ENCODE data around the gene ZNF3.

ZNF3 gene

DNA sequence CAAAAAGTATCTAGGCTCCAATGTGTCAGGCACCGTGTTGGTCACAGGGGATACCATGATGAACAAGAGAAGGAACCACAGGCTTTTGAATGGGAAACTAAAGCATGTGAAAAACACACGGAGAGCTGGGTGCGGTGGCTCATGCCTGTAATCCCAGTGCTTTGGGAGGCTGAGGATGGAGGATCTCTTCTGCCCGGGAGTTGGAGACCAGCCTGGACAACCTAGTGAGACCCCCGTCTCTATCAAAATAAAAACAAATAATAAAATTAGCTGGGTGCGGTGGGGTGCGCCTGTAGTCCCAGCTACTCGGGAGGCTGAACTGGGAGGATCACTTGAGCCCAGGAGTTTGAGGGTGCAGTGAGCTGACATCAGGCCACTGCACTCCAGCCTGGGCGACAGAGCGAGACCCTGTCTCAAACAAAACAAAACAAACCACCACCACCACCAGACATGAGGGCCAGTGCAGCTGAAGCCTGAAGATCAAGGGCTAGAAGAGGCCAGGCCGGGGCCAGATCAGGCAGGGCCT, 6.6 kb upstream of the ZNF3 start:
- DNase-seq: no peak

DNA sequence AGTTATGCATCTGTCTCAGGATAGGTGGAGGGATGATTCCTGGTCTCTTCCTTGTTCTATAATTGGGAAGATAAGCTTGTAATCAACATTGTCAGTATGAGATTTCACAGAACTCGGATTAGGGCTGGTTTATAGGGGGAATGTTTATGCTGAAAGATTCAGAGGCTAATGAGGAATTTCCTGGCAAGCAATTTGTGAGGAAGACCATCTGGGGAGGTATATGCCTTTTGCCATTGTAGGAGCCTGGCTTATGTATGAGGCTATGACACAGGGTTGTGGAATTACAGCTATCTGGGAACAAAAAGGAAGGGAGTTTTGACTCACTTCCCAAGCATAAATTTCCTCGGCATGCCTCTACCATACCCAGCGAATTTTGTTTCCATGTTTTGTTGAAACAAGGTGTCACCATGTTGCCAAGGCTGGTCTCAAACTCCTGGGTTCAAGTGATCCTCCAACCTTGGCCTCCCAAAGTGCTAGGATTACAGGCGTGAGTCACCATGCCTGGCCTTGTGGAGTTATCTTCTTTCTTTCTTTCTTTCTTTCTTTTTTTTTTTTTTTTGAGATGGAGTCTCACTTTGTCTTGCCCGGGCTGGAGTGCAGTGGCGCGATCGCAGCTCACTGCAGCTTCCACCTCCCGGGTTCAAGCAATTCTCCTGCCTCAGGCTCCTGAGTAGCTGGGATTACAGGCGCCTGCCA, 5.7 kb upstream of the ZNF3 start:
- no peak for DNase-seq

DNA sequence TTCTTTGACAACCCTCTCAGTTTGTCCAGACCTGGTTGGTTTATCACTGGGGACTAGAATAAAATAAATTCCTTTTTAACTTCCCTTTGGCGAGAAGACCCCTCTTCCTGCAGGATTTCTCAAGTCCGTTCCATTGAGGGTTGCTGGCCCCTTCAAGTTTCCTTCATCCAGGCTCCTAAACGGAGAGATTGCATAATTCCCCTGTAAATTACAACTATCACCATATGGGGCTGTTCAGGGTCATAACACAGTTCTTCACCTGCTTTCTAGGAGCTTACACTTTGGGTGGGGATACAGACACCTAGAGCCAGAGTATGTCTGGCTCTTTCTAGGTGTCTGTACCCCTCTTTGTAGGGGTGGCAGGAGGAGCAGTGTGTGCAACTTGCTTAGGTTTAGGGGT, 4.0 kb upstream of the ZNF3 start:
- DNase-seq: no peak

DNA sequence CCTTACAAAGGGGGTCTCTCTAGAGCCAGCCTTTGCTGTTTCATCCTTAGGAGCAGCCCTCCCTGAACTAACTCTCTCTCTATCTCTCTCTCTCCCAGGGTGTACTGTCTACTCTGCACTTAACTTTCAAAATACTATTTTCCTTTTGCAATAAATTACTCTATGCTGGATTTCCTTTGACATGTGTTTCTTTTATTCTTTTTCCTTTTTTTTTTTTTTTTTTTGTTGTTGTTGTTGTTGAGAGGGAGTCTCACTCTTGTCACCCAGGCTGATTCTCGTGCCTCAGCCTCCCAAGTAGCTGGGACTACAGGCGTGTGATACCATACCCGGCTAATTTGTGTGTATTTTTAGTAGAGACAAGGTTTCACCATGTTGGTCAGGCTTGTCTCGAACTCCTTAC, 1.5 kb upstream of the ZNF3 start:
- no peak for DNase-seq

DNA sequence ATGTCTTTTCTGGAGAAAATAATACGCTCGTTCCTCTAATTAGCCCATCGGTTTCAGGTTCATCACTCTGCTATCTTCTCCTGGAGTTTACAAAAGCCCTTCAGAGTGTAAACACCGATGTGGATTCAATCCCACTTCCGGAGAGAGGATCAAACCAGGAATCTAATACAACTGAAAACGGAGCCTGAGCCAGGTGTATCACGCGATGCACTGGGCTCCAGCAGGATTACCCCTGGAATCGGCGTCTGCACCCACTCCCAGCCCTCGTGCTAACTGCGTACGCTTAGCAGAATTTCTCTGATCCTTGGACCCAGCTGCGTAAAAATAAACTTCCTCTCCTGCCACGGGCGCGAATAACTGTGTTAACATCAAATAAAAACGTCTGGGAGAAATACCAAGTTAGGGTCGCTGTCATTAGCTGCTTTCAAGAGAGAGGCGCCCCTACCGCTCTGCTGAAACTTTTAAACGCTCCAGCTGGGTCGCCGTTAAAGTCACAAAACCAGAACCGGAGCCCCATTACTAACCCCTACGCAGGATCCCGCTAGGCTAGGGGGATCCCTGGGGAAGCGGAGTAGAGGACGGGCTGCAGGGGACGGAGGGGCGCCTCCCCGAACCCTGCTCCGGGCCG, 502 bp downstream of the ZNF3 start:
- no peak for DNase-seq

DNA sequence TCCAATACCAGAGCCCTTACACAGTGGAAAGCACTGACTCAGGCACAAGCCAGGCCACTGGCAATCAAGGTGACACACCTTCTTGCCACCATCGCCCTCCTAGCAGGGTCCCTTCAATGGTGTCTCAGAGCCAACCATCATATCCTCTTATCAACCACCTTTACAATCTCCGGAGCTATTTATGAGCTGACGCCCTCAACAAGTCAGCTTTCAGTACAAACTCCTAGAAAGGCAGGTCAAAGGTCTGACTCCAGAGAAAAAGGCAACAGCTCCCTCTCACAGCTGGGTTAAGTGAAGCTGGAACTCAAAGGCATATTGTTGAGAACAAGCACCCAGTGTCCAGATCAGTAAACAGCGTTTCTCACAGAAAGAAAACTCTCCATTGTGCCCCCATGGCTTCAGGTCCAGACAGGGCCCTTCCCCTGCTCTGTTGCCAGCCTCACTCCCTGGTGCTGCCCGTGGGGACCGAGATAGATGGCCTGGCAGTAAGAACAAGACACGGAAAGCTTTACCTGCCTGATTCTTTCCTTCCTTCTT, 2.4 kb downstream of the ZNF3 start:
- no peak for DNase-seq

DNA sequence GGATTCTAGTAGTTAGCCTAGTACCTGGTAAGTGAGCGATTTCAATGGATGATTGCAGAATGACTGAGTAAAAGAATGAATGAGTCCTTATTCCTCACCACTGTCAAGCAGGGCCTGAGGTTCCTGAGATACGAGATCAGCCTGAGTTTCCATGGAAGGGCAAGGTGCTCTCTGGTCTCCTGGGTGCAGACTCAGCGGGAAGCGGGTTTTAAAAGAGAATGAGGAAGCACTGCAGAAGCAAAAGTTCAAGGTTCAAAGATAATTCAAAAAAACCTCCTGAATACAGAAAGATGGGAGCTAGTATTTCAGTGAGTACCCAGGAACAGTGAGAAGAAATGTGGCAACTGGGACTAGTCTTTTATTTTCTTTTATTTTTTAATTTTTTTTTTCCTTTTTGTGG, 4.3 kb downstream of the ZNF3 start:
- no peak for DNase-seq

DNA sequence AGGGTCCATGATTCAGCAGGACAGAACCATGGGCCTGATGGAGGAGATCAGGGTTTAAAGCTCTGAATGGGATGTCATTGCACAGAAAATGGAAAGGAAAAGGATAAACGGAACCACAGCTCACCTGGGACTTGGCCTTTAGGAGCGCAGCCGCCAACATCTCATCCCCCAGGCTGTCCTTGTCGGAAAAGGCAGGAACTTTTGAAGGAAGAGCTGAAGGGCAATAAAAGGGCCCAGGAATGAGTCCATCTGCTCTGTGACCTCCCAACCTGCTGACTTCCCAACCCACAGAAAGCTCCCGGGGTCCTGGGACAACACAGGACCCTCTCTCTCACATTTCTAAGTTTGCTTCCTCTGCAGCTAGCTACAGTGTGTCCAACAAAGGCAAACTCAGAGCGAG, 6.1 kb downstream of the ZNF3 start:
- no peak for DNase-seq

DNA sequence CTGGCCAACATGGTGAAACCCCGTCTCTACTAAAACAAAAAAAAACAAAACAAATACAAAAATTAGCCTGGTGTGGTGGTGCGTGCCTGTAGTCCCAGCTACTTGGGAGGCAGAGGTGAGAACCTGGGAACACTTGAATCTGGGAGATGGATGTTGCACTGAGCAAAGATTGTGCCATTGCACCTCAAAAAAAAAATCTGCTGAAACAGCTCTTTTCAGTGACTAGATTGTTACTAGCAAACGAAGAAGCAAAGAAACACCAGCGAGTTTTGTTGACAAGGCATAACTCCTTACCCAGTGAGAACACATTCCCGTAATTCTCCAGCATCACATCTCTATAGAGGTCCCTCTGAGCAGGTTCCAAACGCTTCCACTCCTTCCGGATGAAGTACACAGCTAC, 6.7 kb downstream of the ZNF3 start:
- DNase-seq: no peak

DNA sequence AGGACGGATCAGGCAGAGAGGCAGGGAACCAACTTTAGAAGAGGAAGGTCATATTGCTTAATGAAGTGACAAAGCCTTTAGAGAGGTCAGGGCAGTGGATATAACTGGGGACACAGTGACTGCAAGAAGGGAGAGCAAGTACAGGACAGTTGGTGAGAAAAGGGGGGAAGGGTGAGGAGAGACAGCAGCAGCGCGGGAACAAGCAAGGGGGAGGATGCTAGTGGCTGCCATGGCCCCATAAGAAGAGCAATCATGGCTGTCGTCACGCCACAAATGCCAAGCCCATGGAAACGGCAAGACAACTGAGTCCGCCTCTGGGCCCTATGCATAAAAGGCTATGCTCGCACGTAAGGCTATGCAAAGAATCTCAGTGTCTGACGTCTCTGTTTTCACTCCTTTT, 9.1 kb downstream of the ZNF3 start:
- DNase-seq: no peak

DNA sequence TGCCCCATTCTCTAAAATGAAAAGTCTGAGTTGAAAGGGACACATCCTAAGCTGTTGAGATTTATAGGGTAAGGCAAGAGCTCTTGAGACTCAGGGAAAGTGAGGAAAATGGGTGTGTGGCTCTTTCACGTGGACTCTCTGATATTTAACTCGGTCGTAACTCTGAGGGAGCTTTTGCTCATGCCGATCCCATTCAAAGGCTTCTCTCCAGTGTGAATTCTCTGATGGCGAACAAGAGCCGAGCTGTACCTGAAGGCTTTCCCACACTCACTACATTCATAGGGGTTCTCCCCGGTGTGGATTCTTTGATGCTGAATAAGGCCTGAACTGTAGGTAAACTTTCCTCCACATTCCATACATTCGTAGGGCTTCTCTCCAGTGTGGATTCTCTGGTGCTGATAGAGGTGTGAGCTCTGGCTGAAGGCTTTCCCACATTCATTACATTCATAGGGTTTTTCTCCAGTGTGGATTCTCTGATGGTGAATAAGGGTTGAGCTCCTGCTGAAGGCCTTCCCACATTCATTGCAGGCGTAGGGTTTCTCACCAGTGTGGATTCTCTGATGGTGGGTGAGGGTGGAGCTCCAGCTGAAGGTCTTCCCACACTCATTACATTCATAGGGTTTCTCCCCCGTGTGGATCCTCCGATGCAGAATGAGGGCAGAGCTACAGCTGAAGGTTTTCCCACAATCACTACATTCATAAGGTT, 10.4 kb downstream of the ZNF3 start:
- no peak for DNase-seq

DNA sequence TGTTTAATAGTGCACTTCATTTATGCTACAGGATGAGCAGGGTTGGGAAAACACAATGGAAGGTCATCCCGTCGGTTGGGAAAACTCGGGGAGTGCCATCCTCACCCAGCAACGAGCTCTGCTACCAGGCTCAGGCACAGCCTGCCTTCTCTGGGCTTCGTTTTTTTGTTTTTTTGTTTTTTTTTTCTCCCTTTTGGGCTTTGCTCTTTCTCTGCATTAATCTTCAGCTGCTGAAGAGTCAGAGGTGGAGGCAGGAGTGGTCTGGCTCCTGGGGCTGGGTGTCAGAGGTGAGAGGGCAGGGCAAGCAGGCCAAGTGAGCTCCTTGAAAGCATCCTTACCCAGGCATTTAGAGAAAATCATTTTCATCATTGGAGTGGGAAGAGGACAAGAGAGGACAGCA, 11.5 kb downstream of the ZNF3 start:
- no peak for DNase-seq

DNA sequence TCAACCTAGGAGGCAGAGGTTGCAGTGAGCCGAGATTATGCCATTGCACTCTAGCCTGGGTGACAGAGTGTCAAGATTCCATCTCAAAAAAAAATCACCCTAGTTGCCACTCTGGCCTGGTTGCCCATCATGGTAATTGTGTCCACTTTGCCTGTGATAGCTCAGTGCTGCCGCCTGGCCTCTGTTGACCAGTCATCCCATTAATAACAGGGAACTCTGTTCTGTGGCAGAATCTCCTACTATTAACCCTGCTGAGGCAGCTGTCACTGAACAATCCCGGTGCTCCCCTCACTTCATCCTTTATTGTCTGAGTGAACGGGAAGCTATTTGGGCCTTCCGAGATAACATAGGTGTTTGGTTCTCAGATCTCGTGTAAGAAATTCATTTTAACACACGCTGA, 14.6 kb downstream of the ZNF3 start:
- no peak for DNase-seq

DNA sequence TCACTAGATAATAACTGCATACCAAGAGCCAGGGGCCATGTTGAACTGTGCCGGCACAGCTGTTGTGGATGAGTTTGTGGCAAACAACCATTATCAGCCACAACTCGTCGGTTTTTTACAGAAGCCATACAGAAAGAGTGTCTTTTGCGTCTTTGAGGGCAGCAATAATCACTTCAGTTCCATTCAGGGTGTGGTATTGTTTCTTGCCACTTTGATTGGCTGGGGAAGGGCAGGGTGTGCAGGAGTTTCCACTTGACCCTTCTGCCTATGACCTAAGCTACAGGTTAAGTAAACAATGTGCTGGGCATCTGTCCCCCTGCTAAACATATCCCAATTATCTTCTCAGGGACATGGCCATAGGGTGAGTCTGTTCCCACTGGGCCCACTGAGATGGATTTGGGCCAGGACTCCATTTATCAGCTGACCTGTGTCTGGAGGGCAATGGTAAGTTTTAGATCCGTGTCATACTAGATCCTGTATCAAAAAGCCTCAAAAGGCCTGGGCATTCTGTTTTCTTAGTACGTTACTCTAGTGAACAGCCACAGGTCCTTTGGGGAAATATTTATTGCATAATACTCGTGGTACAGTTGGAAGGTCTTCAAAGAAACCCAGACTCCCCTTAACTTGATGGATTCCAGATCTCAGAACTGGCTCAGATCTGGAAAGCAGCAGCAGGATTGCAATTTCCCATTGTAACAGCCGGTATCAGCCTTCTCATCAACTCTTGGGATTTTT, 15.9 kb downstream of the ZNF3 start:
- DNase-seq: no peak

DNA sequence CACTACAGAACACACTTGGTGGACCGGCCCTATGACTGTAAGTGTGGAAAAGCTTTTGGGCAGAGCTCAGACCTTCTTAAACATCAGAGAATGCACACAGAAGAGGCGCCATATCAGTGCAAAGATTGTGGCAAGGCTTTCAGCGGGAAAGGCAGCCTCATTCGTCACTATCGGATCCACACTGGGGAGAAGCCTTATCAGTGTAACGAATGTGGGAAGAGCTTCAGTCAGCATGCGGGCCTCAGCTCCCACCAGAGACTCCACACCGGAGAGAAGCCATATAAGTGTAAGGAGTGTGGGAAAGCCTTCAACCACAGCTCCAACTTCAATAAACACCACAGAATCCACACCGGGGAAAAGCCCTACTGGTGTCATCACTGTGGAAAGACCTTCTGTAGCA, 17.4 kb downstream of the ZNF3 start:
- DNase-seq: no peak

DNA sequence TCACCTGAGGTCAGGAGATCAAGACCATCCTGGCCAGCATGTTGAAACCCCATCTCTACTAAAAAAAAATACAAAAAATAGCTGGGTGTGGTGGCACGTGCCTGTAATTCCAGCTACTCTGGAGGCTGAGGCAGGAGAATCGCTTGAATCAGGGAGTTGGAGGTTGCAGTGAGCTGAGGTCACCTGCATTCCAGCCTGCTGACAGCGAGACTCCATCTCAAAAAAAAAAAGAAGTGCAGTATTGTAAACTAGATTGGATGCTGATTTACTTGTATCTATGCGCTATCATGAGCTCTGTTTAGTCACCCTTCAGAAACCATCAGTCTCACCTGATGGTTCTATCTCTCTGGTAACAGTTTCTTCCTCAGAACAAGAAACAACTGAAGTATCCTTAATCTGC, 18.1 kb downstream of the ZNF3 start:
- DNase-seq: no peak

DNA sequence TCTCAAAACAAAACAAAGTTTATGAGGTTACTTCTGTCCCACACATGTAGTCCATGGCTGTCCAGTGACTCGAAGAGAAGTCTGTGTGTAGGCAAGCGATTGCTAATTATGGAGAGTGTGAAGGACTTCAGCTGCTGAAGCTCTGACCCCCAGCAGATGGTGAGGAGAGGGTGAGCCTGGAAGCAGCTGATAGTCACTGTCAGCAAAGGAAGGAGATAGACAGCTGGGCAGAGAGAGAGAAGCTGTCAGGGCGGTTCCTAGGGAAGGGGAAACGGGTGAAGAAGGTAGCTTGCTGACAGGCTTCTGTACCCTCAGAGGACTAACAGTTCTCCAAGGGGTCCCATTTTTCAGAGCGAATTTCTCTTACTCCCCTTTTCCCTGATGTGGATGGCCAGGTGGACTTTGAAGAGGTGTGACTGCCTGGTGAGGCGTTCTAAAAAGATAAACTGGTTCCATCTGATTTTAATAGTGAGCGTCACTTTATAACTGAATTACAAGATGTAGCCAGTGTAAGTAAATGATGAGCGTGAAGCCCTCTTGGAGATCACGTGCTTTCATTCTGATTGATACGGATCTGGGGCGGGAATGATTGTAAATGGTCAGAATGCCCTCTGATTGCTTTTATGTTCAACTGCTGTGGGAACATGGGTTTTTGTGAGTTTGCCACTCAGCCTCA, 19.9 kb downstream of the ZNF3 start:
- DNase-seq: no peak

DNA sequence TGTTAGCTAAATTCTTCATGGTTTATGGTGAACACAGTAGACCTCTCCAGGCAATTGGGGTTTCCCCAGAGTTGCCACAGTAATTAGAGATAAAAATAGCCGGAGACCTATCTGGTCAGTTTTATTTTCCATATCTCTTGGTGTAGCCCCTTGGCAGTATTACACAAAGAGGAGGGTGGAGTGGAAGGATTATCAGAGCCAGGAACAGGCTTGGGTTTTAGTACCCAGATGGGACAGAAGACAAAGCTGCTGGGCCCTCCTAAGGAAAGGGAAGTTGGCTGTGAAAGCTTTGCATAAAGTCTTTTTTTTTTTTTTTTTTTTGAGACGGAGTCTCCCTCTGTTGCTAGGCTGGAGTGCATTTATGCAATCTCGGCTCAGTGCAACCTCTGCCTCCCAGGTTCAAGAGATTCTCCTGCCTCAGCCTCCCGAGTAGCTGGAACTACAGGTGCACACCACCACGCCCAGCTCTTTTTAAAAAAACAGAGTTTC, 22.2 kb downstream of the ZNF3 start:
- no peak for DNase-seq

DNA sequence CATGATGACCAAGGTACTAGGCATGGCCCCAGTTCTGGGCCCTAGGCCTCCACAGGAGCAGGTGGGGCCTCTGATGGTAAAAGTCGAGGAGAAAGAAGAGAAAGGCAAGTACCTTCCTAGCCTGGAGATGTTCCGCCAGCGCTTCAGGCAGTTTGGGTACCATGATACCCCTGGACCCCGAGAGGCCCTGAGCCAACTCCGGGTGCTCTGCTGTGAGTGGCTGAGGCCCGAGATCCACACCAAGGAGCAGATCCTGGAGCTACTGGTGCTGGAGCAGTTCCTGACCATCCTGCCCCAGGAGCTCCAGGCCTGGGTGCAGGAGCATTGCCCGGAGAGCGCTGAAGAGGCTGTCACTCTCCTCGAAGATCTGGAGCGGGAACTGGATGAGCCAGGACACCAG, 24.5 kb downstream of the ZNF3 start:
- no peak for DNase-seq

DNA sequence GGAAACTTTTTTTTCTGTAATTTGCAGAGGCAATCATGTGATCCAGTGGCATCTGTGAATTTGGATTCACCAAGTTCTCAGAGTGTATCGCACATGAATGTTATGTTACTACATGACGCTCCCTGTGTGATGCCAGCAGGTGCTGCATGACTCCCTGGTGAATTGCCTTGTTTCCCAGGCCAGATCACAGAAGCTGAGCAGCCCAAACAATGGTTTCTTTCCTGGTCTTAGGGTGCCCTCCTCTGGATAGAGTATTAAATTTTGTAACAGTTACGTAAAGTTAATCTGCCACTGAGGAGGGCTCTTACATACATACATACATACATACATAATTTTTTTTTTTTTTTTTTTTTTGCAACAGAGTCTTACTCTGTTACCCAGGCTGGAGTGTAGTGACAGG, 28.3 kb downstream of the ZNF3 start:
- DNase-seq: peak; percentile 11

DNA sequence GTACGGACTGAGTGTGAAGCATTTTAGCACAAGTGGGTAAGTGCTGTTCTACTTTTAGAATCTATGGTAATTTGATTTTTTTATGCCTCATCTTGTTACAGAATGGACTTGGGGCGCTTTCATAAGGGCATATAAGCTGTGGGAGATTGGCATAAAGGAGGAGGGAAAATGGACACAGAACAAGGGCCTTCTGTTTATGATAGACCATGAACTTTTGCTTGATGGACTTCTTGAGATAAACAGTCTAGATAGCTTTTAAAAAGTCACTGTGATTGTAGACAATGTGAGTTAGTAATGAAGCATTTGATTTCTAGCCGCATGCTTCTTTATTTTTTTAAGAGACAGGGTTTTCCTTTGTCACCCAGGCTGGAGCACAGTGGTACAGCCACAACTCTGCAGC, 29.9 kb downstream of the ZNF3 start:
- DNase-seq: no peak
